ENCODE results near the gene C3orf20.

- TF ChIP-seq GATA3 (IDR thresholded peaks at IDR 0.05; ENCODE audit: low read depth, low read length): no peak
- TF ChIP-seq GATA2 (IDR thresholded peaks at IDR 0.05; ENCODE audit: low read depth, low read length): no peak
Observed at GRCh38 chr3:14818804-14819500, 144.0 kb downstream of the C3orf20 start, which contains the start of gene FGD5.
